Measurements from ENCODE around the gene RAB3A. TPM values are rescaled to one million over a fixed set of nuclear protein-coding genes. Genes with fewer than 3 reads are reported as not detected.

Gene RAB3A
- total RNA-seq, 2 experiments from 2014 or later = 5.6 to 6.2 TPM

- ChIA-PET CTCF (interaction anchor here (0.9 to 1.6 kb wide), 2 partner anchors 13 to 36 kb away, joined by 3 to 4 read pairs; no protein-coding TSS in a partner anchor), POLR2A (no interaction called here)
- no peaks in the 10 kb centered on the region for H3K9me3 Mint-ChIP-seq (ENCODE audit: insufficient read depth)
- no peak overlapping the region for H3K4me3 Mint-ChIP-seq
- ATAC-seq (no peak), DNase-seq (no peak)
- H3K27ac Mint-ChIP-seq = no peak overlapping the region
- H3K4me1 Mint-ChIP-seq (ENCODE audit: low read depth) = peaks cover 24% of the 10 kb centered on the region
- H3K27me3 Mint-ChIP-seq (ENCODE audit: low read depth) = no peaks in the 10 kb centered on the region
- peaks cover 7% of the 10 kb centered on the region for H3K36me3 Mint-ChIP-seq (ENCODE audit: low read depth)
Observed at GRCh38 chr19:18155095-18156087, 48.5 kb downstream of the RAB3A start.

GRCh38 chr19:18153556-18154134 lies 50.2 kb downstream of the RAB3A start:
- H3K4me1 Mint-ChIP-seq (ENCODE audit: low read depth) = peaks cover 25% of the 10 kb centered on the region
- ATAC-seq (no peak), DNase-seq (no peak)
- POLR2A ChIA-PET = no interaction called here
- peaks cover 13% of the 10 kb centered on the region for H3K36me3 Mint-ChIP-seq (ENCODE audit: low read depth)
- H3K27me3 Mint-ChIP-seq (ENCODE audit: low read depth) = no peaks in the 10 kb centered on the region
- H3K9me3 Mint-ChIP-seq (ENCODE audit: insufficient read depth) = no peaks in the 10 kb centered on the region
- CTCF ChIA-PET = interaction anchor here (1.6 kb wide), 1 partner anchor 35 kb away, joined by 4 read pairs; no protein-coding TSS in a partner anchor
- H3K4me3 Mint-ChIP-seq = peak overlapping the region; percentile 79
- peak overlapping the region; percentile 78 for H3K27ac Mint-ChIP-seq

GRCh38 chr19:18152817-18153555 lies 50.9 kb downstream of the RAB3A start, which contains the start of gene PIK3R2:
TSS of gene PIK3R2 (plus strand) at chr19:18153163. CDS start at chr19:18155880, 2,717 bp downstream.
- CTCF ChIA-PET = interaction anchor here (0.7 to 3.0 kb wide), 18 partner anchors 8 to 94 kb away, joined by 3 to 15 read pairs (median 5); partner anchors contain the start of genes MAST3, MPV17L2 and RAB3A
- Mint-ChIP-seq H3K9me3 (ENCODE audit: insufficient read depth) (no peaks in the 10 kb centered on the region), H3K27me3 (ENCODE audit: low read depth) (no peaks in the 10 kb centered on the region), H3K36me3 (ENCODE audit: low read depth) (peaks cover 17% of the 10 kb centered on the region), H3K4me3 (peak within 1 kb of the TSS; percentile 79), H3K4me1 (ENCODE audit: low read depth) (peaks cover 30% of the 10 kb centered on the region), H3K27ac (peak within 1 kb of the TSS; percentile 98)
- POLR2A ChIA-PET = interaction anchor here (1.1 to 2.2 kb wide), 8 partner anchors 8 to 145 kb away, joined by 3 to 14 read pairs (median 8); partner anchors contain the start of genes ARRDC2, IL12RB1, JUND and MPV17L2
- ATAC-seq (peak; percentile 94), DNase-seq (peak; percentile 100)

GRCh38 chr19:18152442-18152816 lies 51.4 kb downstream of the RAB3A start:
- no peaks in the 10 kb centered on the region for H3K27me3 Mint-ChIP-seq (ENCODE audit: low read depth)
- peaks cover 30% of the 10 kb centered on the region for H3K4me1 Mint-ChIP-seq (ENCODE audit: low read depth)
- peaks cover 19% of the 10 kb centered on the region for H3K36me3 Mint-ChIP-seq (ENCODE audit: low read depth)
- H3K27ac Mint-ChIP-seq = peak overlapping the region; percentile 98
- ChIA-PET POLR2A (interaction anchor here (0.7 to 2.2 kb wide), 9 partner anchors 8 to 145 kb away, joined by 3 to 14 read pairs (median 8); partner anchors contain the start of genes ARRDC2, IL12RB1, JUND and MPV17L2), CTCF (interaction anchor here (0.7 to 3.0 kb wide), 18 partner anchors 8 to 93 kb away, joined by 3 to 15 read pairs (median 5); partner anchors contain the start of genes MAST3, MPV17L2 and RAB3A)
- ATAC-seq = peak; percentile 81
- DNase-seq = peak; percentile 100
- peak overlapping the region; percentile 79 for H3K4me3 Mint-ChIP-seq
- H3K9me3 Mint-ChIP-seq (ENCODE audit: insufficient read depth) = no peaks in the 10 kb centered on the region

- Mint-ChIP-seq H3K9me3 (ENCODE audit: insufficient read depth) (no peaks in the 10 kb centered on the region), H3K36me3 (ENCODE audit: low read depth) (peaks cover 27% of the 10 kb centered on the region), H3K4me1 (ENCODE audit: low read depth) (peaks cover 30% of the 10 kb centered on the region), H3K4me3 (peak overlapping the region; percentile 79), H3K27me3 (ENCODE audit: low read depth) (no peaks in the 10 kb centered on the region), H3K27ac (peak overlapping the region; percentile 98)
- no peak for ATAC-seq
- DNase-seq = no peak
- ChIA-PET CTCF (interaction anchor here (0.7 to 3.0 kb wide), 14 partner anchors 9 to 281 kb away, joined by 3 to 15 read pairs (median 5); partner anchors contain the start of gene RAB3A), POLR2A (interaction anchor here (2.0 to 2.2 kb wide), 4 partner anchors 9 to 62 kb away, joined by 8 to 14 read pairs (median 10); no protein-coding TSS in a partner anchor)
Observed at GRCh38 chr19:18150776-18151624, 52.8 kb downstream of the RAB3A start.

GRCh38 chr19:18149596-18149975 lies 54.3 kb downstream of the RAB3A start:
- H3K27me3 Mint-ChIP-seq (ENCODE audit: low read depth) = no peaks in the 10 kb centered on the region
- CTCF ChIA-PET = interaction anchor here (1.6 kb wide), 1 partner anchor 46 kb away, joined by 3 read pairs; no protein-coding TSS in a partner anchor
- POLR2A ChIA-PET = no interaction called here
- ATAC-seq = no peak
- no peak overlapping the region for H3K4me3 Mint-ChIP-seq
- peaks cover 29% of the 10 kb centered on the region for H3K4me1 Mint-ChIP-seq (ENCODE audit: low read depth)
- no peaks in the 10 kb centered on the region for H3K9me3 Mint-ChIP-seq (ENCODE audit: insufficient read depth)
- no peak overlapping the region for H3K27ac Mint-ChIP-seq
- H3K36me3 Mint-ChIP-seq (ENCODE audit: low read depth) = peaks cover 40% of the 10 kb centered on the region
- DNase-seq = no peak

- H3K4me1 Mint-ChIP-seq (ENCODE audit: low read depth) = peaks cover 20% of the 10 kb centered on the region
- no peaks in the 10 kb centered on the region for H3K27me3 Mint-ChIP-seq (ENCODE audit: low read depth)
- peaks cover 51% of the 10 kb centered on the region for H3K36me3 Mint-ChIP-seq (ENCODE audit: low read depth)
- H3K27ac Mint-ChIP-seq = no peak overlapping the region
- H3K9me3 Mint-ChIP-seq (ENCODE audit: insufficient read depth) = no peaks in the 10 kb centered on the region
- DNase-seq = no peak
- ChIA-PET POLR2A (no interaction called here), CTCF (interaction anchor here (1.0 kb wide), 1 partner anchor 10 kb away, joined by 3 read pairs; no protein-coding TSS in a partner anchor)
- no peak for ATAC-seq
- H3K4me3 Mint-ChIP-seq = no peak overlapping the region
Observed at GRCh38 chr19:18147396-18147795, 56.4 kb downstream of the RAB3A start.

Other genes starting within 250 kb of the RAB3A start
- not detected for gene KCNN1, start 236.9 kb downstream of the RAB3A start, total RNA-seq
- gene ARRDC2, start 195.9 kb downstream of the RAB3A start, total RNA-seq = 10 to 100 TPM; 33.8 to 34.2 TPM
- gene IL12RB1, start 117.1 kb downstream of the RAB3A start, total RNA-seq = 10 to 100 TPM; 75.2 to 78.6 TPM
- gene MAST3, start 106.3 kb downstream of the RAB3A start, total RNA-seq = 10 to 100 TPM; 22.9 to 25.1 TPM
- gene PIK3R2, start 50.9 kb downstream of the RAB3A start, total RNA-seq = 1 to 10 TPM; 7.8 to 9.2 TPM
- gene IFI30, start 30.2 kb downstream of the RAB3A start, total RNA-seq = 10 to 100 TPM; 67.4 to 72.3 TPM
- 10 to 100 TPM in 1 of 2 experiments, 1 to 10 TPM in 1; 9.2 to 10.9 TPM for gene MPV17L2, start 10.8 kb downstream of the RAB3A start, total RNA-seq
- gene PDE4C, start 22.4 kb upstream of the RAB3A start, total RNA-seq = under 1 TPM in 1 of 2 experiments, not detected in 1; 0.08 TPM
- 1 to 10 TPM; 3.7 to 4.2 TPM for gene IQCN, start 70.4 kb upstream of the RAB3A start, total RNA-seq
- 100 to 1,000 TPM; 462 to 469 TPM for gene JUND, start 77.6 kb upstream of the RAB3A start, total RNA-seq
- 100 to 1,000 TPM; 199 to 215 TPM for gene LSM4, start 119.0 kb upstream of the RAB3A start, total RNA-seq
- 10 to 100 TPM; 30.1 to 34.5 TPM for gene PGPEP1, start 136.6 kb upstream of the RAB3A start, total RNA-seq
- gene GDF15, start 182.1 kb upstream of the RAB3A start, total RNA-seq = not detected
- under 1 TPM; 0.53 to 0.68 TPM for gene LRRC25, start 193.6 kb upstream of the RAB3A start, total RNA-seq
- gene SSBP4, start 215.4 kb upstream of the RAB3A start, total RNA-seq = 100 to 1,000 TPM; 198 to 204 TPM
- 10 to 100 TPM; 26.7 to 33.5 TPM for gene ISYNA1, start 234.1 kb upstream of the RAB3A start, total RNA-seq

All from activated CD8-positive, alpha-beta T cell treated with anti-CD3 and anti-CD28 coated beads, Interleukin-2, amount 10 ng/mL, durations not matched to agents 7 days and 5 days (primary cell).